ENCODE results near the gene RAD51C. TPM values are rescaled to one million over a fixed set of nuclear protein-coding genes. Genes with fewer than 3 reads are reported as not detected.
A peak's percentile ranks its signal among the peaks of the same experiment; 100 is the strongest.

Gene RAD51C
- total RNA-seq, 1 donor: 17.4 TPM

DNA sequence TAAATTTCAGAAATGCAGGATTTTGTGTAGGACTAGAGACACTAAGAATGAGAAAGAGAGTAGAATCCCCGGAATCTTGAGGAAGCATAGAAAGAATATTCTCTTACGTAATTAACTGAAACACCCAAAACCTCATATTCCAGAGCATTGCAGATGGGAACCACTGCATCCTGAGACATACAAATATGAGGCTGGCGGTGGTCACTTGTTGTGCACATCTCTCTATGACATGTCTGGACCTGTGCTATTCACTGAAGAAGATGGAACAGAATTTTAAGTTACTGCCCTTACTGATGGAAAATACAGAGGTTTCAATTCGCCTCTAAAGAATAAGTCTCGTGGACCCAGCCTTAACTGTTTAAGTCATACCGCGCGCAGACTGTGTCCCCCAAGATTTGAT lies 806 bp downstream of the RAD51C start:
- peak overlapping the region; percentile 82 for H3K4me3 ChIP-seq (ENCODE audit: insufficient read depth, low read length)
- no peaks in the 10 kb centered on the region for H3K9me3 ChIP-seq (ENCODE audit: low read depth, low read length)
- H3K27ac ChIP-seq (ENCODE audit: low read depth, low read length): peak overlapping the region; percentile 81
- H2AFZ ChIP-seq (ENCODE audit: low read length): peak overlapping the region; percentile 99
- TF ChIP-seq, protein P1, sequence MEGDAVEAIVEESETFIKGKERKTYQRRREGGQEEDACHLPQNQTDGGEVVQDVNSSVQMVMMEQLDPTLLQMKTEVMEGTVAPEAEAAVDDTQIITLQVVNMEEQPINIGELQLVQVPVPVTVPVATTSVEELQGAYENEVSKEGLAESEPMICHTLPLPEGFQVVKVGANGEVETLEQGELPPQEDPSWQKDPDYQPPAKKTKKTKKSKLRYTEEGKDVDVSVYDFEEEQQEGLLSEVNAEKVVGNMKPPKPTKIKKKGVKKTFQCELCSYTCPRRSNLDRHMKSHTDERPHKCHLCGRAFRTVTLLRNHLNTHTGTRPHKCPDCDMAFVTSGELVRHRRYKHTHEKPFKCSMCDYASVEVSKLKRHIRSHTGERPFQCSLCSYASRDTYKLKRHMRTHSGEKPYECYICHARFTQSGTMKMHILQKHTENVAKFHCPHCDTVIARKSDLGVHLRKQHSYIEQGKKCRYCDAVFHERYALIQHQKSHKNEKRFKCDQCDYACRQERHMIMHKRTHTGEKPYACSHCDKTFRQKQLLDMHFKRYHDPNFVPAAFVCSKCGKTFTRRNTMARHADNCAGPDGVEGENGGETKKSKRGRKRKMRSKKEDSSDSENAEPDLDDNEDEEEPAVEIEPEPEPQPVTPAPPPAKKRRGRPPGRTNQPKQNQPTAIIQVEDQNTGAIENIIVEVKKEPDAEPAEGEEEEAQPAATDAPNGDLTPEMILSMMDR (IDR thresholded peaks at IDR 0.05; ENCODE audit: extremely low read depth, low read depth, low read length): no peak
- no peaks in the 10 kb centered on the region for H3K36me3 ChIP-seq (ENCODE audit: insufficient read depth, low read length)
- peak overlapping the region; percentile 87 for H3K4me2 ChIP-seq (ENCODE audit: insufficient read depth, low read length)
- H3K79me2 ChIP-seq (ENCODE audit: insufficient read depth, low read length): peaks cover 12% of the 10 kb centered on the region
- peaks cover 11% of the 10 kb centered on the region for H3K4me1 ChIP-seq (ENCODE audit: insufficient read depth, low read length)
- H4K20me1 ChIP-seq (ENCODE audit: insufficient read depth, low read length): no peaks in the 10 kb centered on the region
- DNase-seq (ENCODE audit: insufficient read length, low spot score, missing footprints): peak; percentile 23
- H3K27me3 ChIP-seq (ENCODE audit: insufficient read depth, low read length): no peaks in the 10 kb centered on the region

DNA sequence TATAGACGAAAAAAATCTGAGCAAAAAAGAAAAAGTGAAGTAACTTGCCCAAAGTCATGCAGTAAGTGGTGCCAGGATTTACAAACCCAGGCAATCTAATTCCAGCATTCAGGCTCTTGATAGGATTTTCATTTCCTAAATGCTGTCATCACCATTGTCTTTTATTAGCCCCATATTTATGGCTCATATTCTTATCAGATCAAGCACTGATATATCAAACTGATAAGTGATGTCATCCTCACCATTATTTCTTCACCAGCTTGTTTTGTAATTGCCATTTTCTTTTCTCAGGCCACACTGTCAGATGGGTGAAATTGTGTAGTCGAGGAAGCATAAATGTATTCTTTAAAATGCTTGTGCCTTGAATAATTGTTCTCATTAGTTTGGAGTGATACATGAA lies 1.3 kb downstream of the RAD51C start:
- peak overlapping the region; percentile 87 for H3K4me2 ChIP-seq (ENCODE audit: insufficient read depth, low read length)
- H3K79me2 ChIP-seq (ENCODE audit: insufficient read depth, low read length): peaks cover 12% of the 10 kb centered on the region
- TF ChIP-seq, protein P1 (IDR thresholded peaks at IDR 0.05; ENCODE audit: extremely low read depth, low read depth, low read length): no peak
- peak overlapping the region; percentile 81 for H3K27ac ChIP-seq (ENCODE audit: low read depth, low read length)
- H4K20me1 ChIP-seq (ENCODE audit: insufficient read depth, low read length): no peaks in the 10 kb centered on the region
- H2AFZ ChIP-seq (ENCODE audit: low read length): no peak overlapping the region
- no peaks in the 10 kb centered on the region for H3K36me3 ChIP-seq (ENCODE audit: insufficient read depth, low read length)
- H3K4me1 ChIP-seq (ENCODE audit: insufficient read depth, low read length): peaks cover 11% of the 10 kb centered on the region
- H3K27me3 ChIP-seq (ENCODE audit: insufficient read depth, low read length): no peaks in the 10 kb centered on the region
- no peak for DNase-seq (ENCODE audit: insufficient read length, low spot score, missing footprints)
- no peak overlapping the region for H3K4me3 ChIP-seq (ENCODE audit: insufficient read depth, low read length)
- H3K9me3 ChIP-seq (ENCODE audit: low read depth, low read length): no peaks in the 10 kb centered on the region

DNA sequence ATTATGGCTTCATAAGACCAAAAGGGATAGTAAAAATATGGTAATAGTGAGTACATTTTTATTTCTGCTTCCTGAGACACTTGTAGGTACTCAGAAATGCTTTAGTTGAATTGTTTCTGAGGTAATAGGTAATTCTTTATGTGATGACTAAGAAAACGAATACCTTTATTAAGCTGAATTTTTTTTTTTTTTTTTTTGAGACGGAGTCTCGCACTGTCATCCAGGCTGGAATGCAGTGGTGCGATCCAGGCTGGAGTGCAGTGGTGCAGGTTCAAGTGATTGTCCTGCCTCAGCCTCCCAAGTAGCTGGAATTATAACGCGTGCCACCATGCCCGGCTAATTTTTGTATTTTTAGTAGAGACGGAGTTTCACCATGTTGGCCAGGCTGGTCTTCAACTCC lies 1.9 kb downstream of the RAD51C start:
- no peak overlapping the region for H3K4me2 ChIP-seq (ENCODE audit: insufficient read depth, low read length)
- no peak overlapping the region for H3K27ac ChIP-seq (ENCODE audit: low read depth, low read length)

DNA sequence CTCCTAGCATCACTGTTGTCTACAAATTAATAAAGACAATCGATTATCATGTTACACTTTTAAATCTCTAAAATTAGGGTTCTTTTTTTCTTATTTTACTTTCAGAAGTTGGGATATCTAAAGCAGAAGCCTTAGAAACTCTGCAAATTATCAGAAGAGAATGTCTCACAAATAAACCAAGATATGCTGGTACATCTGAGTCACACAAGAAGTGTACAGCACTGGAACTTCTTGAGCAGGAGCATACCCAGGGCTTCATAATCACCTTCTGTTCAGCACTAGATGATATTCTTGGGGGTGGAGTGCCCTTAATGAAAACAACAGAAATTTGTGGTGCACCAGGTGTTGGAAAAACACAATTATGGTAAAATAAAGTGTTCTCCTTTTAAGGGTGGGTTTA lies 2.4 kb downstream of the RAD51C start:
- peaks cover 11% of the 10 kb centered on the region for H3K4me1 ChIP-seq (ENCODE audit: insufficient read depth, low read length)
- no peaks in the 10 kb centered on the region for H4K20me1 ChIP-seq (ENCODE audit: insufficient read depth, low read length)
- H3K9me3 ChIP-seq (ENCODE audit: low read depth, low read length): no peaks in the 10 kb centered on the region
- no peak overlapping the region for H2AFZ ChIP-seq (ENCODE audit: low read length)
- H3K79me2 ChIP-seq (ENCODE audit: insufficient read depth, low read length): peaks cover 12% of the 10 kb centered on the region
- DNase-seq (ENCODE audit: insufficient read length, low spot score, missing footprints): no peak
- H3K36me3 ChIP-seq (ENCODE audit: insufficient read depth, low read length): peaks cover under 1% of the 10 kb centered on the region
- TF ChIP-seq, protein P1 (IDR thresholded peaks at IDR 0.05; ENCODE audit: extremely low read depth, low read depth, low read length): no peak
- no peaks in the 10 kb centered on the region for H3K27me3 ChIP-seq (ENCODE audit: insufficient read depth, low read length)
- H3K27ac ChIP-seq (ENCODE audit: low read depth, low read length): no peak overlapping the region
- H3K4me3 ChIP-seq (ENCODE audit: insufficient read depth, low read length): no peak overlapping the region
- no peak overlapping the region for H3K4me2 ChIP-seq (ENCODE audit: insufficient read depth, low read length)

More for the DNA sequence above, 1.9 kb downstream of the RAD51C start:
- Histone ChIP-seq H3K9me3 (ENCODE audit: low read depth, low read length) (no peaks in the 10 kb centered on the region), H3K4me3 (ENCODE audit: insufficient read depth, low read length) (no peak overlapping the region), H3K79me2 (ENCODE audit: insufficient read depth, low read length) (peaks cover 12% of the 10 kb centered on the region), H3K4me1 (ENCODE audit: insufficient read depth, low read length) (peaks cover 11% of the 10 kb centered on the region), H3K36me3 (ENCODE audit: insufficient read depth, low read length) (no peaks in the 10 kb centered on the region), H4K20me1 (ENCODE audit: insufficient read depth, low read length) (no peaks in the 10 kb centered on the region), H3K27me3 (ENCODE audit: insufficient read depth, low read length) (no peaks in the 10 kb centered on the region), H2AFZ (ENCODE audit: low read length) (no peak overlapping the region)
- no peak for DNase-seq (ENCODE audit: insufficient read length, low spot score, missing footprints)
- TF ChIP-seq, protein P1 (IDR thresholded peaks at IDR 0.05; ENCODE audit: extremely low read depth, low read depth, low read length): no peak
